Retinal pigment epithelial cell (primary cell): ENCODE data around the gene C5orf58.

Source experiments
- DNase-seq: peaks from one replicate; pipeline ENCODE4 v3.0.0-alpha.2; 2010; ENCODE audit warnings: low read depth
- H3K4me3 ChIP-seq: 2 replicates; pipeline ENCODE4 v1.5.1; 2011; ENCODE audit warnings: mild to moderate bottlenecking, low read length, control low read depth, moderate library complexity
- CTCF ChIP-seq: conservative IDR thresholded peaks from 2 replicates; pipeline ENCODE4 v1.5.1; 2011; ENCODE audit warnings: low read depth, low read length, control low read depth, inconsistent platforms

C5orf58 gene

GRCh38 chr5:170278611-170279458 is 46.0 kb downstream of the C5orf58 start:
- H3K4me3 ChIP-seq = no peak overlapping the region
- no peak for TF ChIP-seq CTCF
- no peak for DNase-seq

GRCh38 chr5:170279459-170279817 is 46.7 kb downstream of the C5orf58 start:
- no peak for TF ChIP-seq CTCF
- no peak overlapping the region for H3K4me3 ChIP-seq
- DNase-seq = no peak

- TF ChIP-seq CTCF = no peak
- no peak for DNase-seq
- H3K4me3 ChIP-seq = no peak overlapping the region
Observed at GRCh38 chr5:170280011-170280493, 47.3 kb downstream of the C5orf58 start.

- TF ChIP-seq CTCF = no peak
- no peak overlapping the region for H3K4me3 ChIP-seq
- DNase-seq = no peak
Observed at GRCh38 chr5:170283296-170283695, 50.5 kb downstream of the C5orf58 start.

- DNase-seq = no peak
- H3K4me3 ChIP-seq = no peak overlapping the region
- TF ChIP-seq CTCF = no peak
Observed at GRCh38 chr5:170284231-170284630, 51.4 kb downstream of the C5orf58 start.

GRCh38 chr5:170285181-170285580 is 52.4 kb downstream of the C5orf58 start:
- DNase-seq = no peak
- TF ChIP-seq CTCF = no peak
- no peak overlapping the region for H3K4me3 ChIP-seq

GRCh38 chr5:170286386-170286925 is 53.7 kb downstream of the C5orf58 start:
- no peak for DNase-seq
- TF ChIP-seq CTCF = no peak
- H3K4me3 ChIP-seq = no peak overlapping the region
